Right ventricle myocardium superior (tissue), 1 donor: Measurements from ENCODE around the gene RAB40C. TPM values are rescaled to one million over a fixed set of nuclear protein-coding genes. Genes with fewer than 3 reads are reported as not detected.

Experiments used
- ATAC-seq: fragments of 200-7000 bp; cut with Tn5 transposase; one replicate; pipeline ENCODE4 v1.9.1; 2020; ENCODE audit warnings: mild to moderate bottlenecking; ENCODE audit not compliant: poor library complexity
- DNase-seq: peaks from one replicate; pipeline ENCODE4 v3.0.0-alpha.2; 2020
- intact Hi-C: fragments of 100-400 bp; cut with DNase I; formaldehyde crosslinking; loops from one replicate; pipeline ENCODE4 v1.11.2; 2022
- total RNA-seq: library from RNA; stranded (reverse); fragmentation: NEBNext Ultra II Directional; extraction: Animal tissue kit (Norgen Biotek cat#: 25700); gene quantifications from one replicate; pipeline ENCODE4 v1.2.1, GENCODE V29; 2021
- donor health status: DM: no; HTN: yes; CAD: no; lungs with severe emphysema.

Gene RAB40C
- total RNA-seq, 1 donor from 2014 or later: 11.0 TPM

- intact Hi-C loops: no loop called here
- peak; percentile 97 for DNase-seq
- peak; percentile 95 for ATAC-seq
Measured at GRCh38 chr16:667780-668518, 78.1 kb downstream of the RAB40C start, which contains the start of gene RHOT2. RHOT2 (plus strand) TSS chr16:668132; CDS start chr16:668200, 68 bp downstream.

DNA sequence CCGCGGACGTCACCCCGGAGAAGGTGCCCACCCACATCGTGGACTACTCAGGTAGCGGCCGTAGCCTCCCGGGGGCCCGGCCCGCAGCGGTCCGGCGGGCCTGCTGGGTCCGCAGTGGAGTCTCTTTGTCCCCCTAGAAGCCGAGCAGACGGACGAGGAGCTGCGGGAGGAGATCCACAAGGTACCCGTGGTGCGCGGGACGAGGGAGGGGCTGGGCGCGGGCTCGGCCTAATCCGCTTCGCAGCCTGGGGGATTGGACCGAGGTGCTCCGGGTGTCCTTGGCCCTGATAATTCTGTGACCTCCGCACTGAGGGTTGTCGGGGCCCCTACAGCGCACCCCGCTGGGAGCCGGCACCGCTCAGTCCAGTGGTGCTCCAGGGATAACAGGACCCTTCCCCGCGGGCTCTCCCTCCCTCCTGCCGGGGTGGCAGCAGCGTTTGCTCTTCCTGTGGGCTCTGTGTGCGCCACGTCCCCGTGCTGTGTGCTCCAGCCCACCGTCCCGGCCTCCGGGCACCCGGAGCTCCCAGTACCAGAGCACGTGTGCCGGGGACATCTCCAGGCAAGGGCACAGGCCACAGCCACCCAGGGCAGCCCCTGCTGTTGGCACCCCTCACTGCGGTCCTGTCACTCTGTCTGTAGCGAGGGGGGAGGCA lies 78.8 kb downstream of the RAB40C start:
- peak; percentile 4 for ATAC-seq
- intact Hi-C loops: no loop called here
- no peak for DNase-seq

DNA sequence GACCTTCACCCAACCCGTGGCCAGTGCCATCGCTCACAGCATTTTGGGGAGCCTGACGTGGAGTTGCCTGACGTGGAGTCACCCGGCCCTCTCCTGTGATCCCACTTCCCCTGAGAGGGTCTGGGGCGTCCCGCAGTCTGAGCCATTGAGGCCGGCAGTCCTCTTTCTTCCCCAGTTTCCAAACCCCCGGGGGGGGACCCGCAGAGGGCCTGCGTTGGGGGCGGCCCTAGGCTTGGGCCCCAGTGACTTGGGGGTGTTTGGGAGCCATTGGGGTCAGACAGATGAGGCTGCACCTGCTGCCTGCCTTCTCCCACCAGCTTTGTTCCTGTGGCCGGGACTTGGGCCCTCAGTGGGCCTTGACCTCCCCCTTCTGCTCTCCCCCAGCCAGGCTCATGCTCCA lies 79.8 kb downstream of the RAB40C start:
- intact Hi-C loops: no loop called here
- no peak for DNase-seq
- ATAC-seq: no peak

- ATAC-seq (no peak), DNase-seq (no peak)
- intact Hi-C loops: no loop called here
Measured at GRCh38 chr16:670485-671352, 80.9 kb downstream of the RAB40C start.

- ATAC-seq: no peak
- intact Hi-C loops: no loop called here
Measured at GRCh38 chr16:671353-672131, 81.7 kb downstream of the RAB40C start.

DNA sequence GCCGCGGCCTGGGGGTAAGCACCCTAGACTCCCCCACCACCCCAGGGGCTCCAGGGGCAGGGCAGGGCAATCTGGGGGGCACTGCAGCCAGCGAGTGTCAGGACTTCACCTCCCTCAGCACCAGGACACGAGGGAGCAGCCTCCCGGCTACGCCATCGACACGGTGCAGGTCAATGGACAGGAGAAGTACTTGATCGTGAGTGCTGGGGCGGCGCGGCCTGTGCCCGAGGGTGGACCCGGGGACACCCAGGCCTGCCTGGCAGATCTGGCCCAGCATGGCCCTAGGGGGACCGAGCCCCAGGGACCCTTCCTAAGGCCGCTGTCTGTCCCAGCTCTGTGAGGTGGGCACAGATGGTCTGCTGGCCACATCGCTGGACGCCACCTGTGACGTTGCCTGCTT lies 82.5 kb downstream of the RAB40C start:
- ATAC-seq (no peak), DNase-seq (no peak)
- intact Hi-C loops: no loop called here

More at GRCh38 chr16:671353-672131, 81.7 kb downstream of the RAB40C start:
- DNase-seq: no peak

GRCh38 chr16:672851-673250 lies 83.0 kb downstream of the RAB40C start:
- no peak for DNase-seq
- intact Hi-C loops: no loop called here
- ATAC-seq: no peak

GRCh38 chr16:673399-673991 lies 83.6 kb downstream of the RAB40C start:
- ATAC-seq: no peak
- no peak for DNase-seq
- intact Hi-C loops: no loop called here

DNA sequence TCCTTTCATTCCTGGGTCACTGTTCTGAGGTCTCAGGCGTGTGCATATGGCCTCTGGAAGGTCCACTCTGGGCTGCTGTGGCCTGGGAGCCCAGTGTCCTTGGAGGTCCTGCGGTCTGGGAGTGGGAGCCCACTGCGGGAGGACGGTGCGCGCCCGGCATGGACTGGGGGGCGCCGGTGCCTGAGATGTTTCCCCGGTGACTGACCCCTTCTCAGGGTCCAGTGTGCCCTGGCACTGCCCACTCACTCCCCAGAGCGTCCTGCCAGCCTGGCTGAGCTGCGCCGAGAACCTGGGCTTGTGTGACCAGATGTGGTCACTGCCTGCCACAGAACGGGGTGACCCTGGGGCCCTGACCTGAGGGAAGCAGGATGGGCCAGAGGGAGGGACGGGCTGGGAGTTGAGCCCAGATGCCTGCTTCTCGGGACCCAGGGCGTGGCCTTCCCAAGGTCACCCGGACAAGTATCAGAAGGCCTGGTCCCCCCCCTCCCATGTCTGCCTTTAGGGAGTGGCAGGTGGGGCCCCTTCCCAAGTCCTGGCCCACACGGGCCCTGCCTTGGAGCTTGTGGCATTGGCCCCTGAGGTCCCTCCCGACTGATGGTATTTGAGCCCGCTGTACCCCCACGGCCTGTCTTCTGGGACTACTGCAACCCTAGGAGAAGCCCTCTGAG lies 84.5 kb downstream of the RAB40C start:
- ATAC-seq: peak; percentile 19
- intact Hi-C loops: no loop called here
- DNase-seq: no peak

DNA sequence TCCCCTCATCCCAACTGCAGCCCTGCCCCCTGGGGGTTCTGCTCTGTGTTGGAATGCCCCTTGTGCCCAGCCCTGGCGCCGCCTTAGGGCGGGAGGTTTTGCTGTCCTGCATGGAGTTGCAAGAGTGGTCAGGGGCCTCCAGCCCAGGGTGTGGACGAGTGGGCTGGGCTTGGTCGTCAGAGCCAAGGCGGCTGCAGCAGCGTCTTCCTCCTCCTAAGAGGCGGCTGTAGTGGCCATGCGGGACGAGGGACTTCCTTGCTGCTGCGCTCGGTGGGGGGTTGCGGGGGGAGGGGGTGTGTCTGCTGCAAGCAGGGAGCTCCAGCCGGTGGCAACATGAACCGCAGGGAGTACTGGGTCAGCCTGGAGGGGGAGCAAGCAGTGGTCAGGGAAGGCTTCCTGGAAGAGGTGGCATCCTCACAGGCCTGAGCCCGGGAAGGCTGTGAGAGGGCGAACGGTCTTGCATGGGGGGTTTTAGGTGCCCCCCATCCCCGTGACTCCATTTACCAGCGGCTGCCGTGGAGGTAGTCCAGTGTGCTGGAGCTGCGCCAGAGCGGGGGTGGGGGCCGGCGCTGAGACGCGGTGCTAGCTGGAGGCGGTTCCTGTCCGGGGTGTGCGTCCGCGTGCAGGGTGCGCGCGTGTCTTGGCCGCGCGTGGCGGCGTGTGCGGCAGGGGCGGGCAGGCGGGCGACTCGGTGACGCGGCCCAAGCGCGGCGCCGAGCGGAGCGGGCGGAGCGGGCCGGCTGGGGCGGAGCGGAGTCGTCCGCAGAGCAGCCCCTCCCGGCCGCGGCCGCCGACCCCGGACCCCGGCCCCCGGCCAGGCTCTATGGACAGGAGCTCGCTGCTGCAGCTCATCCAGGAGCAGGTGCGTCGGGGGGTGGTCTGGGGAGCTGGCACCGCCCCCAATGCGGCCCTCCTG lies 85.4 kb downstream of the RAB40C start, which contains the start of gene RHBDL1:
RHBDL1 (plus strand) TSS at position 704 of the 916 bp plus-strand sequence; CDS start at position 824, 120 bp downstream.
- intact Hi-C loops: no loop called here
- no peak for ATAC-seq
- no peak for DNase-seq

DNA sequence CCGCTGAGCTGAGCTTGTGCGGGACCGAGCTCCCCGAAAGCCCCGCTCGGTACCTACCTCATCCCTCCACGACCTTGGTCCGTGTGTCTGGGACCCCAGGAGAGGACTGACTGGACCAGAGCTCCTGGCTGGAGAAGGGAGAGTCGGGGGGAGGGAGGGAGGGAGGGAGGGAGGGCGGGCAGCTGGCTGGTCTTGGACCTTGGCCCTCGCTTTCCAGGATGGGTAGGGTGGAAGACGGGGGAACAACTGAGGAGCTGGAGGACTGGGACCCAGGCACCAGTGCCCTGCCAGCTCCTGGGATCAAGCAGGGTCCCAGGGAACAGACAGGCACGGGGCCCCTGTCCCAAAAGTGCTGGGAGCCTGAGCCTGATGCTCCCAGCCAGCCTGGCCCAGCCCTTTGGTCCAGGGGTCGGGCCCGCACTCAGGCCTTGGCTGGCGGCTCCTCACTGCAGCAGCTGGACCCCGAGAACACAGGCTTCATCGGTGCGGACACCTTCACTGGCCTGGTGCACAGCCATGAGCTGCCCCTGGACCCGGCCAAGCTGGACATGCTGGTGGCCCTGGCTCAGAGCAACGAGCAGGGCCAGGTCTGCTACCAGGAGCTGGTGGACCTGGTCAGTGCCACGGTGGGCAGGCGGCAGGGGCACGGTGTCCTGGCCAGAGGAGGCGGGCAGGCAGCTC lies 86.2 kb downstream of the RAB40C start:
- ATAC-seq (no peak), DNase-seq (no peak)
- intact Hi-C loops: no loop called here

DNA sequence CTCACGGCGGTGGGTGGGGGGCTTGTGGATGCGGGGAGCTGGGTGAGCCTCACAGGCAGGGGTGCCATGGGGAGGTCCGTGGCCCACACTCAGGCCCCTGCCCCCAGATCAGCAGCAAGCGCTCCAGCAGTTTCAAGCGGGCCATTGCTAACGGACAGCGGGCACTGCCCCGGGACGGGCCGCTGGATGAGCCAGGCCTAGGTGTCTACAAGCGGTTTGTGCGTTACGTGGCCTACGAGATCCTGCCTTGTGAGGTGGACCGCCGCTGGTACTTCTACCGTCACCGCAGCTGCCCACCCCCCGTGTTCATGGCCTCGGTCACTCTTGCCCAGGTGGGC lies 86.7 kb downstream of the RAB40C start:
- intact Hi-C loops: no loop called here
- DNase-seq: no peak
- ATAC-seq: no peak

DNA sequence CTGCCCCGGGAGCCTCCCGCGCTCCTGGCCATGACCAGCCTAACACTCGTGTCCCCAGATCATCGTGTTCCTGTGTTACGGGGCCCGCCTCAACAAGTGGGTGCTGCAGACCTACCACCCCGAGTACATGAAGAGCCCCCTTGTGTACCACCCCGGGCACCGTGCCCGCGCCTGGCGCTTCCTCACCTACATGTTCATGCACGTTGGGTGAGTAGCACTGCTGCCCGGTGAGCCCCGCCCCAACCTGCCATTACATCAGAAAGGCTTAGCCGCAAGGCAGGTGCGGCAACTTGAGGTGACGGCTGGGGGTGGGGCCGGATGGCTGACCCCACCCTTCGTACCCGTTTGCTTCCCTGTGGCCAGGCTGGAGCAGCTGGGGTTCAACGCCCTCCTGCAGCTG lies 87.0 kb downstream of the RAB40C start:
- DNase-seq (no peak), ATAC-seq (no peak)
- intact Hi-C loops: no loop called here

DNA sequence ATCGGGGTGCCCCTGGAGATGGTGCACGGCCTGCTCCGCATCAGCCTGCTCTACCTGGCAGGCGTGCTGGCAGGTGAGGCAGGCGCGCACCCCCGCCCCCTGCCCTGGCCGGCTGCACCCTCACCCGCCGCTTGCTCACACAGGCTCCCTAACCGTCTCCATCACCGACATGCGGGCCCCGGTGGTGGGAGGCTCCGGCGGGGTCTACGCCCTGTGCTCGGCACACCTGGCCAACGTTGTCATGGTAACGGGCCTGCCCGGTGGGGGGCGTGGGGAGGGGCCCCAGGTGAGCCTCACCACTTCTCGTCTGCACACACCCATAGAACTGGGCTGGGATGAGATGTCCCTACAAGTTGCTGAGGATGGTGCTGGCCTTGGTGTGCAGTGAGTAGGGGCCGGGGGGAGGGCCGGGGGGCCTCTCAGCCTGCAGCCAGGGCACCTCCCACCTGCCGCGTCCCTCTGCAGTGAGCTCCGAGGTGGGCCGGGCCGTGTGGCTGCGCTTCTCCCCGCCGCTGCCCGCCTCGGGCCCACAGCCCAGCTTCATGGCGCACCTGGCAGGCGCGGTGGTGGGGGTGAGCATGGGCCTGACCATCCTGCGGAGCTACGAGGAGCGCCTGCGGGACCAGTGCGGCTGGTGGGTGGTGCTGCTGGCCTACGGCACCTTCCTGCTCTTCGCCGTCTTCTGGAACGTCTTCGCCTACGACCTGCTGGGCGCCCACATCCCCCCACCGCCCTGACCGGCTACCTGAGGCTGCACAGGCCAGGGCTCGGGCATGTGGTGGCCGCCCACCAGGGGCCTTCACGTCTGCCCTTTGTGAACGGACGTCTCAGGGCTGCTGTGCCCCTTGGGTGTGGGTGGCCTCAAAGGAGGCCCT lies 87.7 kb downstream of the RAB40C start:
- intact Hi-C loops: no loop called here
- no peak for ATAC-seq

DNA sequence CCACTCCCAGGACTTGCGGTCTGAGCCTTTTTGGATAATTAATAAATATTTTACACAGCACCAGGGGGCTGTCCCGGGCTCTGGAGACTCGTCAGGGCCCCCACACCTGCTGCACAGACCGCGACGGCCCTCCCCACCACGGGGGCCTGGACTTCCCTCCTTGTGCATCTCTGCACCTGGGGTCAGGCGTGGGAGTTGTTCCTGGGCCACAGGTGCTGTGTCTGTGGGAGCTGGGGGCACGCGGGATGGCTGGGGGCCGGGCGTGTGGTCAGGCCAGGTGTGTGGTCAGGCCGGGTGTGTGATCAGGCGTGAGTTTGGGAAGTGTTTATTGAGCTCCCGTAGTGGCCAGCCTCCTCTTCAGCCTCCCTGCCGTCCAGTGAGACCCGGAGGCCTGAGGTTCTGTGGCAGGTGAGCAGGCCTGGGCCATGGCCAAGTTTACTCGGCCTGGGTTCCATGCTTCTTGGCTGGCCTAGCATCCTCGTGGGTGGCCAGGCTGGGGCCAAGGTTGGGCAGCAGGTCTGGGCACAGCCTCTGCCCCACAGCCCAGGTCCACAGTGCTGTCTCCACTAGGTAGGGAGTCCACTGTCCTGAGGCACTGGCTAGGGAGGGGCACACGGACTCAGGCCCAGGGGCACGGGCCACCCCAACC lies 88.5 kb downstream of the RAB40C start:
- intact Hi-C loops: no loop called here
- ATAC-seq (no peak), DNase-seq (no peak)

More for the DNA sequence above, 87.7 kb downstream of the RAB40C start:
- DNase-seq: no peak
